Uterus (tissue), 4 donors: ENCODE data around the gene TDRKH. TPM values are rescaled to one million over a fixed set of nuclear protein-coding genes. Genes with fewer than 3 reads are reported as not detected.

Experiments used
- DNase-seq, 2 donors: peaks; one replicate each; pipeline ENCODE4 v3.0.0-alpha.2; 2019 to 2020
- H3K27ac ChIP-seq, 2 donors: fragments of 200-600 bp; sonication (generic); 1 replicate in 1 of 2; 2 replicates in 1 of 2; pipeline ENCODE4 v1.5.1; 2016 to 2018
- H3K27me3 ChIP-seq, 2 donors: fragments of 200-600 bp; sonication (generic); one replicate each; pipeline ENCODE4 v1.5.1; 2018 to 2019; ENCODE audit warnings: control low read depth in 1 of 2
- H3K36me3 ChIP-seq, 2 donors: fragments of 200-600 bp; sonication (generic); one replicate each; pipeline ENCODE4 v1.5.1; 2019; ENCODE audit warnings: control low read depth in 1 of 2
- H3K4me1 ChIP-seq, 2 donors: fragments of 200-600 bp; sonication (generic); one replicate each; pipeline ENCODE4 v1.5.1; 2018 to 2019; ENCODE audit warnings: control low read depth in 1 of 2
- H3K4me3 ChIP-seq, 2 donors: fragments of 200-600 bp; sonication (generic); 1 replicate in 1 of 2; 2 replicates in 1 of 2; pipeline ENCODE4 v1.5.1; 2018 to 2019; ENCODE audit warnings: mild to moderate bottlenecking in 1 of 2
- H3K9me3 ChIP-seq, 2 donors: fragments of 200-600 bp; sonication (generic); one replicate each; pipeline ENCODE4 v1.5.1; 2019; ENCODE audit warnings: control low read depth in 1 of 2
- POLR2A ChIP-seq, 2 donors: fragments of 450-650 bp; IDR thresholded peaks; one replicate each; pipeline ENCODE4 v1.6.1; 2016; ENCODE audit warnings: antibody characterized with exemption in 2 of 2, mild to moderate bottlenecking in 1 of 2, moderate library complexity in 1 of 2
- intact Hi-C: fragments of 100-400 bp; cut with DNase I; formaldehyde crosslinking; loops from one replicate; pipeline ENCODE4 v1.15.1; 2023; ENCODE audit warnings: low total_unique reads
- total RNA-seq, 4 donors: library from RNA; depleted of rRNA in 3 of 4; stranded (reverse); fragments of >200 nt in 3 of 4; gene quantifications; one replicate each; pipeline versions ENCODE4 v1.1.0 to v1.2.4, GENCODE V29; 2014 to 2023
- TF ChIP-seq, protein P1 (sequence below), 4 experiments: fragments of 200-600 bp in 2 of 4; fragments of 450-650 bp in 2 of 4; sonication (generic) in 2 of 4; IDR thresholded peaks; one replicate each; pipeline ENCODE4 v1.5.1; 2016 to 2019; ENCODE audit warnings: antibody characterized with exemption in 4 of 4, mild to moderate bottlenecking in 2 of 4, moderate library complexity in 1 of 4
- donor health status: DM: yes; HTN: yes; CAD: no.

The TDRKH gene
- total RNA-seq, 4 donors from 2014 or later: 0.26 to 6.8 (median 1.8) TPM

DNA sequence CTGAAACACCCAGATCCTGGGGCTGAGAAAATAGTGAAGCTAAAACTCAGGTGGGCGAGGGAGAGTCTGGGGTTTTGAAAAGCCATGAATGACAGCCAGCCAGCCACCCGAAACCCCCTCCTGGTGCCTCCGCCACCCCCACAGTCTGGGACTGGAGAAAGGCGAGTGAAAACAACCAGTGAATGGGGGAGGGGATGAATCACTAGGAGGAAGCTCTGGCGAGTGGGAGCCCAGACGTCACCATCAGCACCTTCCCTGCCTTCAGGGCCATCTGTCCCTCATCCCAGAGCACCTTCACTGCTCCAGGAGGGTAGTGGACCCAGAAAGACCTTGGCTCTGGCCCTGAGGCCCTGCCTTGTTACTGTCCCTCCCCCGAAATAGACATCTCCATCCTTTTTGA, 32.1 kb upstream of the TDRKH start:
- DNase-seq: no peak
- intact Hi-C loops: no loop called here
- H3K4me3 ChIP-seq: no peak overlapping the region
- H3K27me3 ChIP-seq: no peaks in the 10 kb centered on the region
- H3K27ac ChIP-seq: no peak overlapping the region
- H3K4me1 ChIP-seq: no peaks in the 10 kb centered on the region
- no peaks in the 10 kb centered on the region for H3K9me3 ChIP-seq
- TF ChIP-seq POLR2A (IDR thresholded peaks at IDR 0.05): no peak
- TF ChIP-seq, protein P1, sequence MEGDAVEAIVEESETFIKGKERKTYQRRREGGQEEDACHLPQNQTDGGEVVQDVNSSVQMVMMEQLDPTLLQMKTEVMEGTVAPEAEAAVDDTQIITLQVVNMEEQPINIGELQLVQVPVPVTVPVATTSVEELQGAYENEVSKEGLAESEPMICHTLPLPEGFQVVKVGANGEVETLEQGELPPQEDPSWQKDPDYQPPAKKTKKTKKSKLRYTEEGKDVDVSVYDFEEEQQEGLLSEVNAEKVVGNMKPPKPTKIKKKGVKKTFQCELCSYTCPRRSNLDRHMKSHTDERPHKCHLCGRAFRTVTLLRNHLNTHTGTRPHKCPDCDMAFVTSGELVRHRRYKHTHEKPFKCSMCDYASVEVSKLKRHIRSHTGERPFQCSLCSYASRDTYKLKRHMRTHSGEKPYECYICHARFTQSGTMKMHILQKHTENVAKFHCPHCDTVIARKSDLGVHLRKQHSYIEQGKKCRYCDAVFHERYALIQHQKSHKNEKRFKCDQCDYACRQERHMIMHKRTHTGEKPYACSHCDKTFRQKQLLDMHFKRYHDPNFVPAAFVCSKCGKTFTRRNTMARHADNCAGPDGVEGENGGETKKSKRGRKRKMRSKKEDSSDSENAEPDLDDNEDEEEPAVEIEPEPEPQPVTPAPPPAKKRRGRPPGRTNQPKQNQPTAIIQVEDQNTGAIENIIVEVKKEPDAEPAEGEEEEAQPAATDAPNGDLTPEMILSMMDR (IDR thresholded peaks at IDR 0.05): no peak
- H3K36me3 ChIP-seq: no peaks in the 10 kb centered on the region

- Histone ChIP-seq H3K27me3 (no peaks in the 10 kb centered on the region), H3K36me3 (no peaks in the 10 kb centered on the region), H3K27ac (no peak overlapping the region), H3K4me1 (no peaks in the 10 kb centered on the region), H3K9me3 (no peaks in the 10 kb centered on the region), H3K4me3 (no peak overlapping the region)
- no peak for TF ChIP-seq POLR2A (IDR thresholded peaks at IDR 0.05)
- TF ChIP-seq, protein P1 (IDR thresholded peaks at IDR 0.05): no peak
- intact Hi-C loops: no loop called here
- no peak for DNase-seq
Measured at GRCh38 chr1:151820940-151821339, 30.6 kb upstream of the TDRKH start.

DNA sequence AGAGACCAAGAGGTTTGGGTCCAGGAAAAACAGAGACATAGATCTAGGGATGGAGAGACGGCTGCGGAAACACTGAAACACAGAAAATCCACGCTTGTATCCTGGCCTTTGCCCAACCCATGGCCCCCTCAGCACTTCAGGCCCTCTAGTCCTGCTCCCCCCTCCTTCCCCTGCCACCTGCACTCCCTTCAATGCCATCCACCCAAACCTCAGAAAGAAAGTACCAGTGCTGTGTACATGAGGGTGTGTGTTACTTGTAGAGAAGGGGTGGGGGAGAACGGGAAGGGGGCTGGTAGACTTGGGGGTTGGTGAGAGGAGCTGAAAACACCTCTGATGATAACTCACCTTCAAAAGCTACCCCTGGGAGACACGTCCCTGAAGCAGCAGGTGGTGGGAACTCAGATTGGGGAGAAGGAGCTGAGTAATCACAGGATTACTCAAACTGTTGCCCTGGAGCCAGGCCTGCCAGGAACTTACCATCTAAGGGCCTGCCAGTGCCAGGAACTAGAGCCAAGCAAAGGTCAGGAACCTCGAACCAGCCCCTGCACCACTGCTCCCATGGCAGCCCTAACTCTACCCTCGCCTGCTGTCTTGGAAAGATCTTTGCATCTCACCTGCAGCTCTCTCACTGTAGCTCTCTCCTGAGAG, 29.8 kb upstream of the TDRKH start:
- no peak overlapping the region for H3K4me3 ChIP-seq
- no peak overlapping the region for H3K27ac ChIP-seq
- H3K4me1 ChIP-seq: no peaks in the 10 kb centered on the region
- H3K27me3 ChIP-seq: no peaks in the 10 kb centered on the region
- no peak for TF ChIP-seq POLR2A (IDR thresholded peaks at IDR 0.05)
- no peak for DNase-seq
- intact Hi-C loops: no loop called here
- H3K9me3 ChIP-seq: no peaks in the 10 kb centered on the region
- H3K36me3 ChIP-seq: no peaks in the 10 kb centered on the region

DNA sequence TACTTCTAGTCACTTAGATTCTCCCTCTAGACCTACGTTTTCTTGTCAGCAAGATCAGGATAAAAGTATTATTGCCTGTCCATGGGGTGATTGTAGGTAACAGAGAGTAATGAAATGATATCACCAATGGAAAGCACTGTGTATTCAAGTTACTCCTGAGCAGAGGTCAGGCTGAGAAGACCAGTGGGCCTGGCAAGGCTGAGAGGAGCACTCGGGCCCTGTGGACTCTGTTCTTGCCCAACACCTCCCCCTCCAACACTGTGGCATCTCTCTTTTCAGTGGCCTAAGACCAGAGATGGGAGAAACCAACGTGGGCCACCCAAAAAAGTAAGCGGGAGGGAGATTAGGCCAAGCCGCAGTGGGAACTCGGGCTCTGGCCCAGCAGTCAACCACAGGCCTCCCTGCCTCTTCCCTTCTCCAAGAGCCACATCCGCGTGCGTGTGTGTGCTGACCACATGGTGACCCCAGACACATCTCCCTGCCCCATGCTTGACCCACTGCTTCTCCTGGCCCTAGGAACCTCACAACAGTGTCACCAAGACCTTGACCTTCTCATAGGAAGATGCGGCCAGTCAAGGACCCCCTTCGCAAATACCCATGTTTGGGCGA, 29.0 kb upstream of the TDRKH start:
- no peaks in the 10 kb centered on the region for H3K27me3 ChIP-seq
- no peaks in the 10 kb centered on the region for H3K36me3 ChIP-seq
- TF ChIP-seq, protein P1 (IDR thresholded peaks at IDR 0.05): no peak
- TF ChIP-seq POLR2A (IDR thresholded peaks at IDR 0.05): no peak
- no peak overlapping the region for H3K27ac ChIP-seq
- H3K4me1 ChIP-seq: no peaks in the 10 kb centered on the region
- no peak overlapping the region for H3K4me3 ChIP-seq
- DNase-seq: no peak
- intact Hi-C loops: no loop called here
- no peaks in the 10 kb centered on the region for H3K9me3 ChIP-seq

GRCh38 chr1:151817353-151817730, 27.0 kb upstream of the TDRKH start:
- TF ChIP-seq, protein P1 (IDR thresholded peaks at IDR 0.05): no peak
- no peak for TF ChIP-seq POLR2A (IDR thresholded peaks at IDR 0.05)
- H3K27me3 ChIP-seq: no peaks in the 10 kb centered on the region
- no peak overlapping the region for H3K27ac ChIP-seq
- DNase-seq: no peak
- H3K9me3 ChIP-seq: no peaks in the 10 kb centered on the region
- no peak overlapping the region for H3K4me3 ChIP-seq
- H3K36me3 ChIP-seq: no peaks in the 10 kb centered on the region
- no peaks in the 10 kb centered on the region for H3K4me1 ChIP-seq
- intact Hi-C loops: no loop called here
